Head of caudate nucleus (tissue), 42 donors: ENCODE measurements around the gene SLC25A10.
"Not testable (repeated sequence)": the region's sequence is repeated elsewhere in the genome, so short reads cannot be mapped to it uniquely, and the experiment has no call there.

ENCODE experiments used
- DNase-seq, 42 donors: peaks; one replicate each; pipeline versions ENCODE4 v3.0.0 to v3.0.0-alpha.2; 2020 to 2021; ENCODE audit warnings: mixed read lengths in 7 of 42
- intact Hi-C: fragments of 100-400 bp; cut with DNase I; formaldehyde crosslinking; loops from one replicate; pipeline ENCODE4 v1.15.0; 2022

Gene SLC25A10

DNA sequence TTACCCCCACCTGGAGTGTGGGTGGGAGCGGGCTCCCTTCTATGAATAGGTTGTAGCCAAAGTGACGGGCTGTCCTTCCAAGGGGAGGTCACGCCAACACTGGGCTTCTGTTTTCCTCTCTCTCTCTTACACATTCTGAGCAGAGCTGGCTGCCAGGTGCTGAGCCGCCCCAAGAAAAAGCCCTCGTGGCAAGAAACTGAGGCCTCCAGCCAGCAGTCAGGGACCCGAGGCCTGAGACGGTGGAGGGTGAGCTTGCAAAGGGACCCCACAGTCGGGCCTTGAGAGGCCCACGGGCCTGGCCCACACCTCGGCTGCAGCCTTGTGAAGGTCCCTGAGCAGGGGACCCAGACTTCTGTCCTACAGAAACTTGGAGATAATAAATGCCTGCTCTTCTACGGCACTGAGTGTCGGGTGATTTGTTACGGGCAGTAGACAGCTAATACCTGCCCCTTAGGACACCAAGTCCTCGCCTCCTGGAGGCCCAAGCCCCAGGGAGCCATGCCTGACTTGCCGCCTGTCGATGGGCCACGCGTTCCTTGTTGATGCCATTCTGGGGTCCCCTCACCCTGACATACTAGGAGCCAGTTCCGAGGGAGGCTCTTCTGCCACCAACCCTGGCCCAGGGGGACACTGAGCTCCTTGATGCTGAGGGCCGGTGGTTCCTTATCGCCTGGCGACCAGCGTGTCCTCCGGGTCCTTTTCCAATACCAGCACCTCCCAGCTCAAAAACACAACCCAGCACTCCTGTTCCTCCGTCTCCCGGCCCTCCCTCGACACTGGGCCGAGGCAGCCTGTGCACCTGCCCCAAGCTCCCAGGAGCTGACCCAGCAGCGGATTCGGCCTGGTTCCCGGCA lies 26.1 kb downstream of the SLC25A10 start:
- intact Hi-C loops = no loop called here
- DNase-seq = no peak

DNA sequence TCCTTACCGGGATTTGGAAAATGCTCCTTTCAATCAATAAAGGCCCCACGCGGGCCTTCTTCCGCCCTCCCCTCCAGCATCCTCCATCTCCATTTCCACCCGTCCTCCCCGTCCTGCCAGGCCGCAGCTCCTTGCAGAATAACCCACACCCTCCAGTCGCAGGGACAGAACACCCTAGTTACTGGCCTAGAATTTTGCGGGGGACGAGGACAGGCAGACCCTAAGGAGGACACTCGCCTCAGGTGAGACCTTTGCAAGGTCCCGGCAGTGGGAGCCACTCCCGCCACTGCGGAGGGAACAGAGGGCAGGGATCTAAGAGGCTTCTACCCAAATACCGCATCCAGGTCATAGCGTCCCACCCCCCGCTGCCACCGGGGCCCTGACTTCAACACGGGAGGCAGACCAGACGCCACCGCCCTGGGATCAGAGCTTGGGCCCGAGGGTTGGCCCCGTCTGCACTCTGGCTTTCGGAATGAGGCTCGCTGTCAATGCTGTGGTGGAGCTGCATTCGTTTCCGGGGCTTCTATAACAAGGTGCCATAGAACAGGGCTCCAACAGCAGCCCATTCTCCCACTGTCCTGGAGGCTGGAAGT lies 26.8 kb downstream of the SLC25A10 start:
- intact Hi-C loops = no loop called here
- no peak for DNase-seq

DNA sequence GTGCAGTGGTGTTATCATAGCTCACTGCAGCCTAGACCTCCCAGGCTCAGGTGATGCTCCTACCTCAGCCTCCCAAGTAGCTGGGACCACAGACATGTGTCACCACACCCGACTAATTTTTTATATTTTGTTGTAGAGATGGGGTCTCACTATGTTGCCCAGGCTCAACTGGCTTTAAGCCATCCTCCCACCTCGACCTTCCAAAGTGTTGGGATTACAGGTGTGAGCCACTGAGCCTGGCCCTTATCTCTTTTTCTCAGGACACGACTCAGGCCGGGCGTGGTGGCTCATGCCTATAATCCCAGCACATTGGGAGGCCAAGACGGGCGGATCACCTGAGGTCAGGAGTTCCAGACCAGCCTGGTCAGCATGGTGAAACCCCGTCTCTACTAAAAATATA lies 27.5 kb downstream of the SLC25A10 start:
- DNase-seq, intact Hi-C loops: not testable (repeated sequence)

DNA sequence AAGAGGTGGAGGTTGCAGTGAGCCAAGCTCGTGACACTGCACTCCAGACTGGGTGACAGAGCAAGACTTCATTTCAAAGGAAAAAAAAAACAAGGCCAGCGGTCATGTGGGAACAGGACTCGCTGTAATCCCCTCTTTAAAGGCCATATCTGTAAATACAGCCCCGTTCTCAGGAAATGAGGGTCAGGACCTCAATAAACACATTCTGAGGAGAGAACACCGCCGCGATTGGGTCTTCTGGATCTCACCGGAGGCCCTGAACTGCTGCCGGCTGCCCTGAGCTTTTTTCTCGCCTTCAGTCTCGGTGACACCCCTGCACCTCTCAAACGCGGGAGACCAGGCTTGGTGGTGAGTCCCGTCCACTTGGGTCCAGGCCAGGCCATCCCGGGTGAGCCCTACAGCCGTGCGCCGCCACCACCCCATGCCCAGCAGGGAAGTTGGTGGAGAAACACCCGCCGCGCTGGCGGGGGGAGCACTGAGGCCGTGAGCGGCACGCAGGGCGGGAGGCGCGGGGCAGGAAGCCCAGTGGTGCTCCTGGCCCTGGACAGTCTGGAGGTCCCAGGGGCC lies 28.4 kb downstream of the SLC25A10 start:
- no peak for DNase-seq

DNA sequence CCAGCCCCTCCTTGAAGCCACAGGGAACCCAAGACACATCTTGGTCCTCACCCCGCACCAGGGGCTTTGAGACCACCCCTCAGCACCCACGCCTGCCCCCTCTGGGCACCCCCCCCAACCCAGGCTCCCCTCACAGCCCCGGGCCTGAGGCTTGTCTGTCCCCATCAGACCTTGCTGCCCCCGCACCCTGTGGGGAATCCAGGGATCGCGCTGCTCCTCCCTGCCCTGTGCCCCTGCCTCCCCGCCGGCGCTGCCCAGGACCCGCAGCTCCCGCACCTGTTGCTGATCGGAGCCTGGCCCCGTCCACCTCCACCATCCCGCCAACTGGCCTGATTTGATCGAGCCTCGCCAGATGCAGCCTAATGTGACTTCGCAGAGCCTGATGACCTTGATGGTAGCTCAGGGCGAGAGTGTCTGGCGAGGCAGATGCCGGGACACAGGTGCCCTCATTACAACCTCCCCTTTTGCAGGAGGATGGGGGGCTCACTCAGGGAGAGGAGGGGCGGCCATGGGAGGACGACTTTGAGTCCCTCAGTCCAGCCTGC lies 29.0 kb downstream of the SLC25A10 start:
- no peak for DNase-seq
- intact Hi-C loops = no loop called here

More for the DNA sequence above, 28.4 kb downstream of the SLC25A10 start:
- intact Hi-C loops = no loop called here

DNA sequence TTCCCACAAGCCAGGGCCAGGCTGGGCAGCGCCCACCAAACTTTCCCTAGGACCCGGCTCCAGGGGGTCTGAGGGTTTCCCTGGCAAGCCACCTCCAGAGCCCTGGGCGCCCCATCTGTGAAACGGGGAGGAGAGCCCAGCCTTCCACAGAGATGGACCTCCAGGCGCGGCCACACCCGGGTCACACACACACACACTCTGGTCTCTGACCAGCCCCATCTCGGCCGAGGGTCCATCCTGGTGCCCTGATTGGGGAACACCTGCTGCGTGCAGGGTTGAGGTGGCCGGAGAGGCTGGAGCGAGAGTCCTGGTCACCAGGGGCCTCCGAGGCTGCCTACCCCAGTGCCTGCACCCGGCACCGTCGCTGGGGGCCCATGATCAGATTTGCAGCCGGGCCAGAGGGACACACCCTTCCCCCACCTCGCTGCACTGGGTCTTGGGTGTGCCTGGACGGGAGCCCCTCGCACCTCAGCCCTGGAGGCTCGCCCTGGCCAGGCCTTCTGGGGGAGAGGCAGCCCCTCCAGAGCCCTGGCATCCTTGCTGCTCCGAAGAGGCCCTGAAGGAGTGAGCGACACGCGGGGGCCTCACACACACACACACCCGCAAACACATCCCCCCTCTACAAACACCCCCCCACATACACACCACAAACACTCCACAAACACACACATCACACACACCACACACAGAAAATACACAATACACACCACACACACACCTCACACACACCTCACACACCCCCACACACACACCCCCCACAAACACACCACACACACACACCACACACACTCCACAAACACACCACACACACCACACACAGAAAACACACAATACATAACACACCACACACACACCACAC lies 29.7 kb downstream of the SLC25A10 start:
- no peak for DNase-seq
- intact Hi-C loops = no loop called here
